ENCODE results near the gene DSG2. TPM values are rescaled to one million over a fixed set of nuclear protein-coding genes. Genes with fewer than 3 reads are reported as not detected.
"Not testable (repeated sequence)": the region's sequence is repeated elsewhere in the genome, so short reads cannot be mapped to it uniquely, and the experiment has no call there.

DSG2 gene
- total RNA-seq, 1 experiment from 2014 or later, result not detected

DNA sequence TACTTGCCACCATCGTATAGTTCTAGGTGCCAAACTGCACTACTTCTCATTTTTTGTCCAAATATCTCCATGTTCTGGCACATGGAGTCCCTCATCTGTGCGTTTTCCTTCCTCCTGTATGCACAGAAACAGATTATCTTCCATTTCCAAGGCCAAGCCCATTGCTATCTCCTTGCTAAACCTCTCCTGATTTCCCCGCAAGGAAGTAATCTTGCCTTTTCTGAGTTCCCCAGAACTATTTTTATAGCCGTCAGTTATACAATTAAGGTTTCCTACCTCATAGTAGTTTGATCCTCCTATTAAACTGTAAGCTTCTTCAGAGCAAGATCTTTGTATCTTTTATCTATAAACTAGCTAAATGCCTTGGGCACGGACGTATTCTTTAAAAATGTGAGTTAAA, 7.2 kb downstream of the DSG2 start:
- Histone ChIP-seq H3K9me3 (ENCODE audit: low read length) (no peaks in the 10 kb centered on the region), H3K4me1 (ENCODE audit: low read length) (peaks cover 46% of the 10 kb centered on the region), H3K9me2 (replicated peaks; ENCODE audit: insufficient read depth, low read length) (no peaks in the 10 kb centered on the region), H3K4me2 (ENCODE audit: low read depth, low read length, poor library complexity, severe bottlenecking) (no peak overlapping the region), H4K20me1 (ENCODE audit: insufficient read depth, low read depth, low read length) (no peaks in the 10 kb centered on the region), H3K9ac (ENCODE audit: low read length) (no peak overlapping the region), H3K79me2 (ENCODE audit: low read length) (no peaks in the 10 kb centered on the region), H3K4me3 (ENCODE audit: low read length) (no peak overlapping the region), H3K36me3 (ENCODE audit: insufficient read depth, low read length) (no peaks in the 10 kb centered on the region), H2AFZ (ENCODE audit: low read length) (peak overlapping the region; percentile 57), H3K27me3 (ENCODE audit: low read length) (no peaks in the 10 kb centered on the region), H3K27ac (ENCODE audit: low read length) (no peak overlapping the region)
- DNase-seq, result no peak

GRCh38 chr18:31506024-31506742, 8.2 kb downstream of the DSG2 start:
- H3K27me3 ChIP-seq (ENCODE audit: low read length), result no peaks in the 10 kb centered on the region
- no peak overlapping the region for H3K4me2 ChIP-seq (ENCODE audit: low read depth, low read length, poor library complexity, severe bottlenecking)
- peaks cover 46% of the 10 kb centered on the region for H3K4me1 ChIP-seq (ENCODE audit: low read length)
- no peak overlapping the region for H3K27ac ChIP-seq (ENCODE audit: low read length)
- H3K79me2 ChIP-seq (ENCODE audit: low read length), result no peaks in the 10 kb centered on the region
- no peak overlapping the region for H2AFZ ChIP-seq (ENCODE audit: low read length)
- H3K4me3 ChIP-seq (ENCODE audit: low read length), result no peak overlapping the region
- H3K36me3 ChIP-seq (ENCODE audit: insufficient read depth, low read length), result no peaks in the 10 kb centered on the region
- peak; percentile 56 for DNase-seq
- no peaks in the 10 kb centered on the region for H3K9me3 ChIP-seq (ENCODE audit: low read length)
- no peaks in the 10 kb centered on the region for H4K20me1 ChIP-seq (ENCODE audit: insufficient read depth, low read depth, low read length)
- H3K9ac ChIP-seq (ENCODE audit: low read length), result no peak overlapping the region
- H3K9me2 ChIP-seq (replicated peaks; ENCODE audit: insufficient read depth, low read length), result no peaks in the 10 kb centered on the region

GRCh38 chr18:31507124-31507523, 9.1 kb downstream of the DSG2 start:
- H3K27me3 ChIP-seq (ENCODE audit: low read length); H4K20me1 ChIP-seq (ENCODE audit: insufficient read depth, low read depth, low read length); H3K4me2 ChIP-seq (ENCODE audit: low read depth, low read length, poor library complexity, severe bottlenecking); DNase-seq; H3K36me3 ChIP-seq (ENCODE audit: insufficient read depth, low read length); H3K9me2 ChIP-seq (replicated peaks; ENCODE audit: insufficient read depth, low read length); H3K9me3 ChIP-seq (ENCODE audit: low read length); H2AFZ ChIP-seq (ENCODE audit: low read length); H3K79me2 ChIP-seq (ENCODE audit: low read length); H3K4me3 ChIP-seq (ENCODE audit: low read length); H3K9ac ChIP-seq (ENCODE audit: low read length); H3K27ac ChIP-seq (ENCODE audit: low read length): not testable (repeated sequence)
- peaks cover 50% of the 10 kb centered on the region for H3K4me1 ChIP-seq (ENCODE audit: low read length)

DNA sequence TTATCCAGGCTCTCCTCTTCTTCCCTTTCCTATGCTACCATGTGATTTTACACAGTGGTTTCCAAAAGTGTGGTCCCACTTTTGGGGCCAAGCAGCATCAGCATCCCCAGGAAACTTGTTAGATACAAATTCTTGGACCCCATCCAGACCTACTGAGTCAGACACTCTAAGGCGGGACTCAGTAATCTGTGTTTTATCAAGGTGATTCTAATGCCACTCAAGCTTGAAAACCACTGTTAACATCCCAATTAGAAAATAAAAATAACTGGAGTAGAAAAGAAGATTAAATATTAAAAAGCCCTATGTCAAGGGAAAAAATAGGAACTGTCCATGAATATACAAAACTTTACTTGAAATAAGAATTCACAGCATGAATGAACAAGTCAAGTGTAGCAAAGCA, 10.8 kb downstream of the DSG2 start:
- H4K20me1 ChIP-seq (ENCODE audit: insufficient read depth, low read depth, low read length), result no peaks in the 10 kb centered on the region
- peaks cover 53% of the 10 kb centered on the region for H3K4me1 ChIP-seq (ENCODE audit: low read length)
- H3K9me3 ChIP-seq (ENCODE audit: low read length), result no peaks in the 10 kb centered on the region
- no peak overlapping the region for H3K4me3 ChIP-seq (ENCODE audit: low read length)
- H3K27me3 ChIP-seq (ENCODE audit: low read length), result no peaks in the 10 kb centered on the region
- H3K27ac ChIP-seq (ENCODE audit: low read length), result no peak overlapping the region
- no peak overlapping the region for H3K9ac ChIP-seq (ENCODE audit: low read length)
- no peak overlapping the region for H3K4me2 ChIP-seq (ENCODE audit: low read depth, low read length, poor library complexity, severe bottlenecking)
- H3K36me3 ChIP-seq (ENCODE audit: insufficient read depth, low read length), result no peaks in the 10 kb centered on the region
- no peaks in the 10 kb centered on the region for H3K79me2 ChIP-seq (ENCODE audit: low read length)
- H3K9me2 ChIP-seq (replicated peaks; ENCODE audit: insufficient read depth, low read length), result no peaks in the 10 kb centered on the region
- DNase-seq, result peak; percentile 51
- H2AFZ ChIP-seq (ENCODE audit: low read length), result no peak overlapping the region

DNA sequence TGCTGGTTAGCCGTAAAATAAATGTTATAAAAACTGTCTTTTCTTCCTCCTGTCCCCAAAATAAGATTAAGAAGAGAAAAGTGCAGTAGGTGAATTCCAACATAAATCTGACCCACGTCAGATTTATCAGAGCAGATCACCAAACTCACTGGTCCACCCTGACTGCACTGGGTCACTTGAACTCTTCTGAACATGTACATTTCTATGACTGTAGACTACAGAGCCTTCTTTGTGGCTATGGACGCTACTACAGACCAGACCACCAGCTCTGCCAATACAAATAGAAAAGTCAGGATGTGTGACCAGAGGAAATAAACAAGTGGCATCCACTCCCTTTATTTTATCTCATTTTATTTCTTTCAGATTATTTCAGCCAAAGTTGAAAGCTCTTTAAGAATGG, 11.6 kb downstream of the DSG2 start:
- Histone ChIP-seq H2AFZ (ENCODE audit: low read length) (no peak overlapping the region), H4K20me1 (ENCODE audit: insufficient read depth, low read depth, low read length) (no peaks in the 10 kb centered on the region), H3K27ac (ENCODE audit: low read length) (no peak overlapping the region), H3K9me2 (replicated peaks; ENCODE audit: insufficient read depth, low read length) (no peaks in the 10 kb centered on the region), H3K4me3 (ENCODE audit: low read length) (no peak overlapping the region), H3K9me3 (ENCODE audit: low read length) (no peaks in the 10 kb centered on the region), H3K79me2 (ENCODE audit: low read length) (no peaks in the 10 kb centered on the region), H3K27me3 (ENCODE audit: low read length) (no peaks in the 10 kb centered on the region), H3K9ac (ENCODE audit: low read length) (no peak overlapping the region), H3K4me2 (ENCODE audit: low read depth, low read length, poor library complexity, severe bottlenecking) (no peak overlapping the region), H3K36me3 (ENCODE audit: insufficient read depth, low read length) (no peaks in the 10 kb centered on the region), H3K4me1 (ENCODE audit: low read length) (peaks cover 59% of the 10 kb centered on the region)
- no peak for DNase-seq

- Histone ChIP-seq H3K9ac (ENCODE audit: low read length) (no peak overlapping the region), H3K4me3 (ENCODE audit: low read length) (no peak overlapping the region), H3K27me3 (ENCODE audit: low read length) (no peaks in the 10 kb centered on the region), H3K27ac (ENCODE audit: low read length) (no peak overlapping the region), H3K9me3 (ENCODE audit: low read length) (no peaks in the 10 kb centered on the region), H3K79me2 (ENCODE audit: low read length) (no peaks in the 10 kb centered on the region), H3K9me2 (replicated peaks; ENCODE audit: insufficient read depth, low read length) (no peaks in the 10 kb centered on the region), H3K4me1 (ENCODE audit: low read length) (peaks cover 54% of the 10 kb centered on the region), H4K20me1 (ENCODE audit: insufficient read depth, low read depth, low read length) (no peaks in the 10 kb centered on the region), H2AFZ (ENCODE audit: low read length) (no peak overlapping the region), H3K4me2 (ENCODE audit: low read depth, low read length, poor library complexity, severe bottlenecking) (no peak overlapping the region), H3K36me3 (ENCODE audit: insufficient read depth, low read length) (no peaks in the 10 kb centered on the region)
- DNase-seq, result no peak
These were observed 12.3 kb downstream of the DSG2 start for GRCh38 chr18:31510319-31510718.

DNA sequence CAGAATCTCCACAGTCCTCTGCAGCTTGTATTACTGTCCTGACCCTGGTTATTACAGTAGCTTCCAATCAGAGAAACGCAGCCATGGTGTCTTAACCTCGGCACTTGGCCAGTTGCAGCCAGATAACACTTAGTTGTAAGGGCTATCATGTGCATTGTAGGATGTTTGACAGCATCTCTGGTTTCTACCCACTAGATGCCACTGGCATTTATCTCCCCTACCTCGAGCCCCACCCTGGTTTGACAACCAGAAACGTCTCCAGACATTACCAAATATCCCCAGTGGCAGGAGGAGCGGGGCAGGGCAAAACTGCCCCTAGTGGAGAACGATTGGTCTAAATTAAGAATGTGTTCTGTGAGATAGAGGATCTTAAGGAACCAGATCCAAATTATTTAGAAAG, 13.1 kb downstream of the DSG2 start:
- Histone ChIP-seq H4K20me1 (ENCODE audit: insufficient read depth, low read depth, low read length) (no peaks in the 10 kb centered on the region), H3K9ac (ENCODE audit: low read length) (no peak overlapping the region), H3K4me3 (ENCODE audit: low read length) (no peak overlapping the region), H3K9me2 (replicated peaks; ENCODE audit: insufficient read depth, low read length) (no peaks in the 10 kb centered on the region), H3K4me2 (ENCODE audit: low read depth, low read length, poor library complexity, severe bottlenecking) (peak overlapping the region; percentile 27), H3K27me3 (ENCODE audit: low read length) (no peaks in the 10 kb centered on the region), H3K79me2 (ENCODE audit: low read length) (no peaks in the 10 kb centered on the region), H2AFZ (ENCODE audit: low read length) (no peak overlapping the region), H3K4me1 (ENCODE audit: low read length) (peaks cover 51% of the 10 kb centered on the region), H3K36me3 (ENCODE audit: insufficient read depth, low read length) (no peaks in the 10 kb centered on the region), H3K9me3 (ENCODE audit: low read length) (no peaks in the 10 kb centered on the region), H3K27ac (ENCODE audit: low read length) (no peak overlapping the region)
- peak; percentile 54 for DNase-seq

- no peak for DNase-seq
- Histone ChIP-seq H2AFZ (ENCODE audit: low read length) (peak overlapping the region; percentile 17; the same call in 1 of the 2 replicates), H3K4me2 (ENCODE audit: low read depth, low read length, poor library complexity, severe bottlenecking) (no peak overlapping the region), H3K4me1 (ENCODE audit: low read length) (peaks cover 48% of the 10 kb centered on the region), H3K4me3 (ENCODE audit: low read length) (no peak overlapping the region), H3K9me2 (replicated peaks; ENCODE audit: insufficient read depth, low read length) (no peaks in the 10 kb centered on the region), H3K36me3 (ENCODE audit: insufficient read depth, low read length) (no peaks in the 10 kb centered on the region), H4K20me1 (ENCODE audit: insufficient read depth, low read depth, low read length) (no peaks in the 10 kb centered on the region), H3K9me3 (ENCODE audit: low read length) (no peaks in the 10 kb centered on the region), H3K27ac (ENCODE audit: low read length) (no peak overlapping the region), H3K27me3 (ENCODE audit: low read length) (no peaks in the 10 kb centered on the region), H3K79me2 (ENCODE audit: low read length) (no peaks in the 10 kb centered on the region), H3K9ac (ENCODE audit: low read length) (no peak overlapping the region)
These were observed 14.3 kb downstream of the DSG2 start for GRCh38 chr18:31512203-31512764.

All from Karpas-422 (cell line).